Esophagus squamous epithelium (tissue), 5 donors: ENCODE data around the gene APOBEC3C. TPM values are rescaled to one million over a fixed set of nuclear protein-coding genes. Genes with fewer than 3 reads are reported as not detected.
"Not testable (repeated sequence)": the region's sequence is repeated elsewhere in the genome, so short reads cannot be mapped to it uniquely, and the experiment has no call there.

Experiments used
- DNase-seq: peaks from one replicate; lab custom pipeline; 2025; lab: John Stamatoyannopoulos, UW
- H3K27ac ChIP-seq, 4 donors: fragments of 200-600 bp; sonication (generic); one replicate each; pipeline ENCODE4 v1.5.1; 2016 to 2019; ENCODE audit warnings: mild to moderate bottlenecking in 1 of 4
- H3K27me3 ChIP-seq, 4 donors: fragments of 200-600 bp; sonication (generic); 1 replicate in 3 of 4; 2 replicates in 1 of 4; pipeline versions ENCODE4 v1.5.1 to v1.6.0; 2017 to 2021; ENCODE audit warnings: antibody characterized with exemption in 1 of 4
- H3K36me3 ChIP-seq, 3 donors: fragments of 200-600 bp; sonication (generic); one replicate each; pipeline ENCODE4 v1.5.1; 2016 to 2019
- H3K4me1 ChIP-seq, 3 donors: fragments of 200-600 bp; sonication (generic); one replicate each; pipeline ENCODE4 v1.5.1; 2017 to 2019
- H3K4me3 ChIP-seq, 4 donors: fragments of 200-600 bp; sonication (generic); 1 replicate in 3 of 4; 2 replicates in 1 of 4; pipeline ENCODE4 v1.5.1; 2016 to 2019; ENCODE audit warnings: mild to moderate bottlenecking in 2 of 4, moderate library complexity in 1 of 4
- H3K9me3 ChIP-seq, 3 donors: fragments of 200-600 bp; sonication (generic); one replicate each; pipeline ENCODE4 v1.5.1; 2016 to 2019
- CTCF ChIP-seq, 6 experiments: fragments of 450-650 bp in 4 of 6; fragments of 200-600 bp in 2 of 6; sonication (generic) in 2 of 6; IDR thresholded peaks; one replicate each; pipeline ENCODE4 v1.5.1; 2016 to 2019; ENCODE audit warnings: antibody characterized with exemption in 6 of 6, mild to moderate bottlenecking in 4 of 6, moderate library complexity in 4 of 6
- POLR2A ChIP-seq, 4 donors: fragments of 450-650 bp; IDR thresholded peaks; one replicate each; pipeline ENCODE4 v1.6.1; 2017; ENCODE audit warnings: antibody characterized with exemption in 4 of 4, mild to moderate bottlenecking in 4 of 4, moderate library complexity in 3 of 4
- WGBS, 2 donors: methylation state at CpG; one replicate each; pipeline ENCODE4 v1.1.5; 2018; 5-methylcytosine and 5-hydroxymethylcytosine counted together
- intact Hi-C: fragments of 100-400 bp; cut with DNase I; formaldehyde crosslinking; loops from one replicate; pipeline ENCODE4 v1.15.0; 2022
- total RNA-seq, 4 donors: library from RNA; depleted of rRNA; stranded (reverse); fragments of >200 nt; gene quantifications; one replicate each; pipeline ENCODE4 v1.1.0, GENCODE V29; 2016
- donor health status: DM: yes; HTN: yes; CAD: no.

The APOBEC3C gene
- total RNA-seq, 4 donors from 2014 or later: 7.6 to 20.3 (median 9.0) TPM

GRCh38 chr22:38996105-38996504 lies 18.0 kb upstream of the APOBEC3C start:
- TF ChIP-seq CTCF (IDR thresholded peaks at IDR 0.05): no peak
- TF ChIP-seq POLR2A (IDR thresholded peaks at IDR 0.05): no peak
- DNase-seq: no peak
- no peak overlapping the region for H3K4me3 ChIP-seq
- intact Hi-C loops: no loop called here
- H3K36me3 ChIP-seq: no peaks in the 10 kb centered on the region
- no peaks in the 10 kb centered on the region for H3K9me3 ChIP-seq
- 79% methylated on average over 2 of the region's 6 CpGs; no CpG with 5 or more reads in 1 of the 2 donors for WGBS, 2 donors
- H3K4me1 ChIP-seq: peaks cover 0 to 7% (median 0%) of the 10 kb centered on the region in 3 donors
- no peak overlapping the region for H3K27ac ChIP-seq
- H3K27me3 ChIP-seq: peaks cover 0 to 35% (median 0%) of the 10 kb centered on the region in 4 donors

DNA sequence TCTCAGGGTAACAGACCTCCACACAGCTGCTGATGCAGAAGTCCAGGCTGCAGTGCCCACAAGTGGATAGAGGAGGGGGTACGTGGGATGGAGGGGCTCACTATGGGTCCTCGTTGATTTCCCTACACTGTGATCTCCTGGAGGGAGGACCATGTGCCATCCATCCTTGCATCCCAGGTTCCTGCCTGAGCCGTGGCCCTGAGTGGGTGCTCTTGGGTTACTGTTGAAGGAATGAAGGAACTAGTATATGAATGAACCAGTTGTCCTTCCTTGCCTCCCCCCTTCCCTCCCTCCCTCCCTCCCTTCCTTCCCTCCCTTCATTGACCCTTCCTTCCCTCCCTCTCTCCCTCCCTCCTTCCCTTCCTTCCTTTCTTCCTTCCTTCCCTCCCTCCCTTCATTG lies 16.5 kb upstream of the APOBEC3C start:
- intact Hi-C loops: no loop called here
- TF ChIP-seq POLR2A (IDR thresholded peaks at IDR 0.05) (no peak), CTCF (IDR thresholded peaks at IDR 0.05) (no peak)
- no peak overlapping the region for H3K27ac ChIP-seq
- no peaks in the 10 kb centered on the region for H3K36me3 ChIP-seq
- H3K9me3 ChIP-seq: no peaks in the 10 kb centered on the region
- H3K4me3 ChIP-seq: no peak overlapping the region
- H3K27me3 ChIP-seq: peaks cover 0 to 35% (median 0%) of the 10 kb centered on the region in 4 donors
- 82 to 92% methylated on average over 2 to 3 of the region's 3 CpGs for whole genome bisulfite sequencing, 2 donors
- DNase-seq: no peak
- peaks cover 0 to 7% (median 0%) of the 10 kb centered on the region in 3 donors for H3K4me1 ChIP-seq

DNA sequence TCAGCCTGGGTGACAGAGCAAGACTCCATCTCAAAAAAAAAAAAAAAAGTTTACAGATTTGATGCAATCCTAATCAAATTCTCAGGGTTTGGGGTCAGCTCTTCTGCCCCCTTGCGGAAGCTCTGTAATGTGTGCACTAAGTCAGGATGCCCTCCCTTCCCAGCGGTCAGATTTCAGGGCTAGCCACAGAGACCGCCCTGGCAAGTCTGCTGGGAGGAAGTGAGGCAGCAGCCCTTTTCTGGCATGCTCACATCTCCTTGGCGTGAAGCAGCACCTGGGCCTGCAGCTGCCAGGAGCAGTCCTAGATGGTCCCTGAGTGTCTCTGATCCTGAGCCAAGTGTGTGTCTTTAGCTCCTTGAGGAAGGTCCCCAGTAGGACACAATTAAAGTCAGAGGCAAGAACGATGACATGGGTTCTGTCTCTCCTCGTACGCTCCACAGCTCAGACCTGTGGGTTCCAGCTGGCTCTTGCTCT lies 10.9 kb upstream of the APOBEC3C start:
- Histone ChIP-seq H3K4me1 (peaks cover 0 to 9% (median 3%) of the 10 kb centered on the region in 3 donors), H3K27ac (no peak overlapping the region), H3K27me3 (peaks cover 0 to 12% (median 0%) of the 10 kb centered on the region in 4 donors), H3K9me3 (no peaks in the 10 kb centered on the region), H3K36me3 (no peaks in the 10 kb centered on the region), H3K4me3 (no peak overlapping the region)
- WGBS, 2 donors: 7 to 8% methylated on average over 6 to 7 of the region's 7 CpGs
- TF ChIP-seq CTCF (IDR thresholded peaks at IDR 0.05) (peak; percentile 67 to 79 (median 74)), POLR2A (IDR thresholded peaks at IDR 0.05) (no peak)
- intact Hi-C loops: loop anchor here (10.0 kb wide), 1 partner anchor 138 kb away; no protein-coding TSS in a partner anchor
- no peak for DNase-seq

GRCh38 chr22:39007177-39007576 lies 6.9 kb upstream of the APOBEC3C start:
- Histone ChIP-seq H3K27me3 (no peaks in the 10 kb centered on the region), H3K9me3 (no peaks in the 10 kb centered on the region), H3K4me3 (no peak overlapping the region), H3K36me3 (no peaks in the 10 kb centered on the region), H3K27ac (no peak overlapping the region), H3K4me1 (peaks cover 0 to 13% (median 3%) of the 10 kb centered on the region in 3 donors)
- intact Hi-C loops: loop anchor here (5.0 to 10.0 kb wide), 2 partner anchors 115 to 142 kb away; no protein-coding TSS in a partner anchor
- TF ChIP-seq CTCF (IDR thresholded peaks at IDR 0.05): no peak
- TF ChIP-seq POLR2A (IDR thresholded peaks at IDR 0.05): no peak
- DNase-seq: no peak
- 91 to 93% methylated on average over 5 of the region's 5 CpGs for WGBS, 2 donors

- not testable (repeated sequence) for H3K9me3 ChIP-seq, H3K36me3 ChIP-seq, H3K27me3 ChIP-seq, DNase-seq, H3K4me3 ChIP-seq, H3K27ac ChIP-seq
- WGBS, 2 donors: 80 to 85% methylated on average over 8 of the region's 8 CpGs
- intact Hi-C loops: loop anchor here (5.0 to 10.0 kb wide), 2 partner anchors 114 to 144 kb away; no protein-coding TSS in a partner anchor
- peaks cover 0 to 17% (median 0%) of the 10 kb centered on the region in 3 donors for H3K4me1 ChIP-seq
Observed at GRCh38 chr22:39008271-39008850, 5.7 kb upstream of the APOBEC3C start.
